SW 1271 (cell line): ENCODE results near the gene ST7.
"Not testable (repeated sequence)": the region's sequence is repeated elsewhere in the genome, so short reads cannot be mapped to it uniquely, and the experiment has no call there.

ENCODE experiments used
- DNase-seq, 2 experiments: peaks; one replicate each; lab custom pipeline; 2025; lab: John Stamatoyannopoulos, UW

The ST7 gene

DNA sequence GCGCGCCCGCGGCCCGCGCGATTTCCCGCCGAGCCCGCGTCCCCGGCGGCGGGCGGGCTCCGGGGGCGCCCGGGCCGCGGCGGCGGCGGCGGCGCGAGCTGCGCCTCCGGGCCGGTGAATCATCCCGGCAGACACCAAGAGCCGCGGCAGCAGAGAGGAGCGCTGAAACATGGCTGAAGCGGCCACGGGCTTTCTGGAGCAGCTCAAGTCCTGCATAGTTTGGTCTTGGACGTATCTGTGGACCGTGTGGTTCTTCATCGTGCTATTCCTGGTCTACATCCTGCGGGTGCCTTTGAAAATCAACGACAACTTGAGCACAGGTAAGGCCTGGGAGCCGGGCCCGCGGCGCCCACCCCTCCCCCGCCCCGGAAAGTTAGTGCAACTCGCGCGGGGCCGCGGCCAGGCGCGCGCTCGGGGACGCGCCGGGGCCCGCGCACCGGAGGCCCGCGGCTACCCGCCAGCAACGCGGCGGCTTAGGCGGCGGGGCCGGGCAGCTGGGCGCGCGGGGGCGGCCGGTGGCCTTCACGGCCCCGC is at the start of gene ST7:
ST7 (plus strand) TSS at position 130 of the 534 bp plus-strand sequence; CDS start at position 170, 40 bp downstream.
- DNase-seq, result peak; percentile 15 to 59

GRCh38 chr7:116906391-116906790 is 46.9 kb upstream of the ST7 start:
- no peak for DNase-seq

DNA sequence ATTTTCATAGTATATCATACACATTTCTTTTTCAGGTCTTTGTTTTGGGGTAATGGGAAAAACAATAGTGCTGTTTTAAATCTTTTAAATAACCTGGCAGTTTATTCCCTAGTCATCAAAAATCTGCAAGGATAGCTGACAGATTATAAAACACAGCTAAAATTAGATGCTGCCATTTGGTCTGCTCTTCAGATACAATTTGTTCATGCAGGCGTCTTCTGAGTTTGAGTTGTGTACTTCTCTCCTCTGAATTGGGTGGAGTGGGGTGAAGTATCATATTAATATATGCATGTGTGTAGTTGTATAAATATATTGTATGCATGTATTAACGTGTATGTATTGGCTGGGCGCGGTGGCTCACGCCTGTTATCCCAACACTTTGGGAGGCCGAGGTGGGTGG is 42.9 kb upstream of the ST7 start:
- no peak for DNase-seq

DNA sequence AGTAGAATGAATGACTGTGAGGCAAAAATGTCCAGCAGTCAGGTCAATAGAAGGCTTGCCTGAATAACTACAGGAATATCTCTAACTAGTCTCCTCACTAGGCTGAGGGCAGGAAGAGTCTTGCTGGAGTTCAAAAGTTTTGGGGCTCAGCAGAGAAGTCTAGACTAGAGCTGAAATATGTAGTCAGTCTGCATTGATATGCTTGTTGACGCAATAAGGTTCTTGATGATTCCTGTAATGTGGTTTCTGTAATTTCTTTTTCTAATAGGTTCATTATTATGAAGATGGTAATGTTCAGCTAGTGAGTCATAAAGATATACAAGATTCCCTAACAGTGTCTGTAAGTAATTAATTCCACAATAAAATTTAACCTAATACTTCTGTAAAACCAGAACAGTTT is 41.5 kb upstream of the ST7 start:
- DNase-seq, result no peak

DNA sequence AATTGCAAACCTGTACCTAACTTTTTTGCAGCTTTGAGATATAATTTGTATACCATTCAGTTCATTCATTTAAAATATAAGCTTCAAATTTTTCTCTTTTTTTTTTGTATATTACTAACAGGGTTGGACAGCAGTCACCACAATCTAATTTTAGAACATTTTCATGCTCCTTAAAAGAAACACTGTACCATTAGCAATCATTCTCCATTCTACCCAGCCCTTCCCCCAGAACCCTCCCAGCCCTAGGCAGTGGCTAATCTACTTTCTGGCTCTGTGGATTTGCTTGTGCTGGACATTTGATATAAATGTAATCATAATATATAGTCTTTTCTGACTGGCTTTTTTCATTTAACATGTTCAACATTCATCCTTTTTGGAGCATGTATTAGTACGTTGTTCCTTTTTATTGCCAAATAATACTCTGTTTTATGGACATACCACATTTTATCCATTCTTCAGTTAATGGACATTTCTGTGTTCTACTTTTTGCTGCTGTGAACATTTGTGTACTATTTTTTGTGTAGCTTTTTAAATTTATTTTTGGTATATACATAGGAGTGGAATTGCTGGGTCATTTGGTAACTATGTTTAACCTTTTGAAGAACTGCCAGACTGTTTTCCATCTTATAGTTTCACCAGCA is 40.9 kb upstream of the ST7 start:
- DNase-seq, result no peak

DNA sequence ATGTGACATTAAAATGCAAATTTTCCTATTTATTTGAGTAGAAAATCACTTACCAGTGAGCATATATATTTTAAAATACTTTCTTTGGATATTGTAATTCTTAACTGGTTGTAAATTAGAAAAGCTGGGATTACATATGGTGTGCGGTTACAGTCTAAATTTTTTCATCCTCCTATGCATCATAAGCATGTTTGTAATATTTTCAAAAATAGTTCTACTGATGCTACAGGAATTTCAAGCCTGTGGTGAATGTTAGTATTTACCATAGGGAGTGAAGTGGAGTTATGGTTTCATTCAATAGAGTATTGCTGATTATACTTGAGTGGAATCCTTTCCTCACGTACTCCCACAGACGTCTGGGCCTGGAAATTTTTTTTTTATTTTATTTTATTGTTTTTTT is 34.6 kb upstream of the ST7 start:
- DNase-seq, result no peak

DNA sequence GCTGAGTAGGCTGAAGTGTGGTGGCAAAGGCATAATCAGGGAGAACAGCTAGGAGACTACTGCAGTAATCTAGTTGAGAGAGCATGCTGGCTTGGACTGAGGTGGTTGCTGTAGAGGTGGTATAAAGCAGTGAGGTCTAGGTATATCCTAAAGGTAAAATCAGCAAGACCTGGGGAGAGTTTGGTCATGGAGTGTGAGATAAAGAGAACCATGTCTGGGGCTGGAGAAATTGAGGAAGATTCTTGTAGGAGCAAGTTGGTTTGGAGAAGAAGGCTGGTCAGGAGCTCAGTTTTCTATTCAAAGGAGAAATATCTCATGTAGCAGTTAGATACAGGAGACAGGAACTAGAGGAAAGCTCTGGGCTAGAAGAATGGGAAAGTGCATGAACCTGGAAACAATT is 32.9 kb upstream of the ST7 start:
- no peak for DNase-seq

DNA sequence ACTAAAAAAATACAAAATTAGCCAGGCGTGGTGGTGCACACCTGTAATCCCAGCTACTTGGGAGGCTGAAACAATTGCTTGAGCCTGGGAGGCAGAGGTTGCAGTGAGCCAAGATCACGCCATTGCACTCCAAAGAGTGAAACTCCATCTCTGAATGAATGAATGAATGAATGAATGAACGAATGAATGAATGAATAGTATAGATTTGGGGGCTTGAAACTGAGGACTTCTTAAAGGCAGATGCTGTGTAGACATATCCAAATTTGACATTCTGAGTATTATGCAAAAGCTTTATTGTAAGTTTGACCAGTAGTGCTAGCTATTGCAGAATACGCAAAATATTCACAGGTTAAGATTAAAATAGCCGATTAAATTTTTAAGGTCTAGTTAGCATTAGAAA is 30.8 kb upstream of the ST7 start:
- no peak for DNase-seq

DNA sequence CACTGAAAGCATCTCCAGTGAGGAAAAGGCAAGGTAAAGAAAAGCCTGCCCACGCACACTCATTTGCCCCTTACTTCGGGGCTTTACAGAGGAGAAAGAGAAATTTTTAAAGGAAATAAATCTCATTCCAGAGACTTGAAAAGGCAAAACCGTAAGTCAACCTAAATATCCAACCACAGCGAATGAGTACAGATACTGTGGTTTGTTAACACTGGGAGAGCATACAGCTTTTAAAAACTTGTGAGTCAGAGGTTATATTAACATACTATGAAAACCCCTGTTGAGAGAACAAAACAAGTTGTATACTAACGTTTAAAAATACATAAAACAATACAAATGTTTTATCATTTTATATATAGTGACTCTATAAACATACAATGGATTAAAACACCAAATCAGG is 28.6 kb upstream of the ST7 start:
- no peak for DNase-seq

DNA sequence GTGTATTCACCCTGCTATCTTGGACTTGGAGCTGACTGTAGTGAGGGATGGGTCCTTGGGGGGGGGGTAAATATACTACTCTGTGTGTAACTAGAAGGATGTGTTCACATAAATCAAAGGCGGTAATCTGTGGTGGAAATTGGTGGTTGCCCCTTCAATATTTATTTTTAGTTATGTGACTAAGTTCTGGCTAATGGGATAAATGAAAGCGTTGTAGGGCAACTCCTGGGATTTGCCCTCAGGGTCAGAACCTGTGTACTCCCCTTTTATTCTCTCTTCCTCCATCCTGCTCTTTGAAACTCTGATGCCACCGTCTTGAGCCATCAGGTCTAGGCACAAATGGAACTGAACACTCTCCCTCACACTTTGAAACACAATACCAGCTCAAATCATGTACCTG is 24.3 kb upstream of the ST7 start:
- no peak for DNase-seq

- peak in 1 of 2 experiments; percentile 66 for DNase-seq
Observed at GRCh38 chr7:116929914-116930913, 23.1 kb upstream of the ST7 start.

GRCh38 chr7:116932566-116932965 is 20.7 kb upstream of the ST7 start:
- DNase-seq, result no peak

- DNase-seq, result no peak
Observed at GRCh38 chr7:116933465-116933864, 19.8 kb upstream of the ST7 start.

GRCh38 chr7:116934580-116934979 is 18.7 kb upstream of the ST7 start:
- DNase-seq, result no peak

DNA sequence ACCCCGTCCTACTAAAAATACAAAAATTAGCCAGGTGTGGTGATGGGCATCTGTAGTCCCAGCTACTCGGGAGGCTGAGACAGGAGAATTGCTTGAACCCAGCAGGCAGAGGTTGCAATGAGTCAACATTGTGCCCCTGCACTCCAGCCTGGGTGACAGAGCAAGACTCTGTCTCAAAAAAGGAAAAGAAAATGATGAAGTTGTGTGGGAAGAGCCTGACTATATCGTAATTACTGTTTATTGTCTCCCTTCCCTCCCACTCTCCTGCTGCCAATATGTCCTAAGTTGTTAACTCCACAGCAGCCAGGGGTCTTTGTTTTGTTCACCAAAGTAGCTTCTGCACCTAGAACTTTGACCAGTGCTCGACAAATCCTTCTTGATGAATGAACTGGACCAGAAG is 16.5 kb upstream of the ST7 start:
- not testable (repeated sequence) for DNase-seq

- DNase-seq, result no peak
Observed at GRCh38 chr7:116938678-116939077, 14.6 kb upstream of the ST7 start.

DNA sequence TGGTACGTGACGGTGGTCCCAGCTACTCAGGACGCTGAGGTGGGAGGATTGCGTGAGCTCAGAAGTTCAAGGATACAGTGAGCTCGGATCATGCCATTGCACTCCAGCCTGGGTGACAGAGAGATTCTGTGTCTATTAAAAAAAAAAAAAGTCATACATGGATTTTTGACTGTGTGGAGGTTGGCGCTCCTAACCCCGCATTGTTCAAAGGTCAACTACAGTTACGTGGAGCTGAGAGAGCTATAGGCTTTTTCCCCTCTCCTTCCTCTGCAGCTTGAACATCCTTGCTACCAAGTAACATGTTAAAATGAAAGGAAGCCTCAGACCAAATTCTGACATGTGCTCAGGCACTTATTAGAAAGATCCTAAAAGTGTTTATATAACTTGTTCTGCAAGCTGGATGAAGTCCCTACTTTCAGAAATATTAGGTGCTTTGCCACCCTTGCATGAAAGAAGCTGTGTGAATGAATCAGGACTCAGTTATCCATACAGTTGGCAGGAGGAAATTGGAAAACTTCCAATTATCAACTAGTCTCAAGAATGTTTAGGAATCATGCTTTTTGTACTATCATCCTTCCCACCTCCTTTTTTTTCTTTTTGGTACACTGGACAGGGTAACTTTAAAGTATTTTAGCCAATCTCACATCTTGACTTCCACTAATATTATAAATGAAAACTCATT is 12.5 kb upstream of the ST7 start:
- no peak for DNase-seq

DNA sequence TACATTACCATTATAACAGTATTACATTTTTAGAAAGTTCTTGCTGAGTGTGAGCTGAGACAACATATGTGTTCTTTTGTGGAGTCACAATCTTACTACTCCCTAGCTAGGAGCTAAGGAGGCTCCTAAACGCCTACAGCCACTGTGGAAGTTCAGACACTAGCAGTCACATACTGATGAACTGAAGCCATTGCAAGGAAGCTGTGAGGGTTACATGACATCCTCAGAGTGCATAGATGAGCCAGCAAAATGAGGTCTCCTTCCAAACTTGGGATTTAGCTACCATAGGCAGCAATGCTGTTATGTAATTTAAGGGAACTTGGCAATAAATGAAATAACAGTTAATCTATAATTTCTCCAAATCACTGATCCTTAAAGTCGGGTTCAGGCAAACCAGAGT is 10.8 kb upstream of the ST7 start:
- no peak for DNase-seq

DNA sequence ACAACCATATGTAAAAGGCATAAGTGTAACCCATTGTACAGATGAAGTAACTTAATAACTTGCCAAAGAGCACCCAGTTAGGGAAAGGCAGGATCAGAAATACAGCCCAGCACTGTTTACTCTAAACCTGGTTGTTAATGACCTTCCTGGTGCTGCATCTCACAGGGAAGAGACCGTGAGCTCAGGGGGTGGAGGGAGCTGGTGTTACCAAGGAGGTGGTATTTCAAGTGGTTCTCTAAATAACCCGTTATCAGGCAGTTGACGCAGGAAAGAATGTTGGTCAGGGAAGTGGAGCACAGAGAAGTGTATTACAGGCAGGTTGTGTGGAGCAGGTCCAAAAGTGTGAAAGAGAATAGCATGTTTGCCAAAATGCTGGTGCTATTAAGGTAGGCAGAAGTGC is 4.4 kb upstream of the ST7 start:
- DNase-seq, result no peak

DNA sequence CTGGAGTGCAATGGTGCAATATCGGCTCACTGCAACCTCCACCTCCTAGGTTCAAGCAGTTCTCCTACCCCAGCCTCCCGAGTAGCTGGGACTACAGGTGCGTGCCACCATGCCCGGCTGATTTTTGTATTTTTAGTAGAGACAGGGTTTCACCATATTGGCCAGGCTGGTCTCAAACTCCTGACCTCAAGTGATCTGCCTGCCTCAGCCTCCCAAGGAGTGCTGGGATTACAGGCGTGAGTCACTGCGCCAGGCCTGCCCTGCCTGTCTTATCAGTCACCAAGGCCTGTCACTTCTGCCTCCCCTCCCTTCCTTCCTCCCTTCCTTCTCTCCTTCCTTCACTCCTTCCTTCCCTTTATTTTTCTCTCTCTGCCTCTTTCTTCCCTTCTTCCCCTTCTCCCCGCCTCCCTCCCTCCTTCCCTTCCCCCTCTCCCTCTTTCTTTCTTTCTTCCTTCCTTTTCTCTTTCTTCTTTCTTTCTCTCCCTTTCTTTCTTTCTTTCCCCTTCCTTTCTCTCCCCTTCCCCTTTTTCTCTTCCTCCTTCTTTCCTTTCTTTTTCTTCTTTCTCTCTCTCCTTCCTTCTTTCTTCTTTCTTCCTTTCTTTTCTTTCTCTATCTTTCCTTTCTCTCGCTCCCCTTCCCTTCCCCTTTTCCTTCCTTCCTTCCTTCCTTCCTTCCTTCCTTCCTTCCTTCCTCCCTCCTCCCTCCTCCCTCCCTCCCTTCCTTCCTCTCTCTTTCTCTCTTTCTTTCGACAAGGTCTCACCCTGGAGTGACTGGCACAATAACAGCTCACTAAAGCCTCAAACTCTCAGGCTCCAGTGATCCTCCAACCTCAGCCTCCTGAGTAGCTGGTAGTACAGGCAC is 3.1 kb upstream of the ST7 start:
- no peak for DNase-seq

DNA sequence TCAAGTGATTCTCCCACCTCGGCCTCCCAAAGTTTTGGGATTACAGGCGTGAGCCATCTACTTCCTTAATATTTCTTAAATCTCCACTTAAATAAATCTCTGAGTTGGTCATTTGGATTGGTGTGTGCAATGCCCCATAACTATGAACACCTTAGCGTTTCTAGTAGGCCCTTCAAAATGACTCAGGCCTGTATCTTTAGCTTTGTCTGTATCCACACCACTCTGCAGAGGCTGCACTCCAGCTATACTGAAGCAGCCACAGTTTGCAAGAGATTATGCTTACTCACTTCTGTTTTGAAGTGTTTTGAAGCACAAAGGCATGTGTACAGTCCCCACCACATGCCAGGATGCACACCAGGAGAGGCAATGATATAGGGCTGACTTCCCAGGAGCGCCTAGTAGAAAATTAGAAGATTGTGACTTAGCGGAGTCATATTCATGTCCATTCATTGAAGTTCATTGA is 2.4 kb upstream of the ST7 start:
- no peak for DNase-seq
